ENCODE results near the gene BARHL1. TPM values are rescaled to one million over a fixed set of nuclear protein-coding genes. Genes with fewer than 3 reads are reported as not detected.

The BARHL1 gene
- not detected in 5 replicates for total RNA-seq (2022; extraction: Qiagen RNA extraction; ENCODE audit: low read depth)

DNA sequence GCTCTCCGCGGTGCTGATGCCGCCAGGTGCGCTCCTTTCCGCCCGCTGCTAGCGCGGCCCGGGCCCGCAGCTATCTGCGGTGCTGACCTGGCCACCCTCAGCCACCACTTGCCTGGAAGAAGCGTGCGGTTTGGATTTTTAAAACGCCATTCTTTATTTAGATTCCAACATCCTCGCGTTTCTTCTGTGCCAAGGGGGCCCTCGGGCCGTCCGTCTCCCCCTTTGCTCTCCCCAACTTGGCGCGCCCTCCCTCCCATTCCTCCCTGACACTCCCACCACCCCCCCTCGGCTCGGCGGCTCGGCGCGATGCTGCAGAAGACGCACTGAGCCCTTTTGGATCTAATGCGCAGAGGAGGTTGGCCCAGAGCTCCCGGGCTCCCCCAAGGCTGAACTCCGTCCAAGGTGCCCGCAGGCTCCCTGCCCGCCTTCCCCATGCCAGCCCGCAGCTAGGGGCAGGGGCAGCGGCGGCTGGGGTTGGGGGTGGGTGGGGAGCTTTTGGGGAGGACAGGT lies at the start of gene BARHL1:
Gene BARHL1, plus strand, starts transcription at position 331 of the 510 bp plus-strand sequence. CDS start 192 bp downstream, outside the sequence.

Other genes with a start within 250 kb of the BARHL1 start
- gene SETX, start 227.6 kb upstream of the BARHL1 start, total RNA-seq (2022; extraction: Qiagen RNA extraction; ENCODE audit: low read depth), result 18.6 to 21.2 TPM (median 20.2 TPM) in 5 replicates
- 14.5 to 18.4 TPM (median 15.1 TPM) in 5 replicates for gene TTF1, start 175.8 kb upstream of the BARHL1 start, total RNA-seq (2022; extraction: Qiagen RNA extraction; ENCODE audit: low read depth)
- not detected in 5 replicates for gene CFAP77, start 172.4 kb upstream of the BARHL1 start, total RNA-seq (2022; extraction: Qiagen RNA extraction; ENCODE audit: low read depth)
- gene DDX31, start 87.4 kb downstream of the BARHL1 start, total RNA-seq (2022; extraction: Qiagen RNA extraction; ENCODE audit: low read depth), result 23.6 to 29.0 TPM (median 25.4 TPM) in 5 replicates
- 17.2 to 21.0 TPM (median 18.7 TPM) in 5 replicates for gene GTF3C4, start 87.9 kb downstream of the BARHL1 start, total RNA-seq (2022; extraction: Qiagen RNA extraction; ENCODE audit: low read depth)